GM21528 (cell line): ENCODE results near the gene OR10C1.
"Not testable (repeated sequence)": the region's sequence is repeated elsewhere in the genome, so short reads cannot be mapped to it uniquely, and the experiment has no call there.

Experiments used
- ATAC-seq: cut with Tn5 transposase; IDR thresholded peaks from one replicate; pipeline ENCODE4 v1.9.1; 2021; ENCODE audit warnings: mild to moderate bottlenecking, moderate library complexity; ENCODE audit not compliant: unreplicated experiment, low FRiP score

OR10C1 gene

GRCh38 chr6:29439006-29439405 is at the start of gene OR10C1:
TSS of gene OR10C1 (plus strand) at chr6:29439306. CDS start at chr6:29440016, 710 bp downstream.
- ATAC-seq: no peak

DNA sequence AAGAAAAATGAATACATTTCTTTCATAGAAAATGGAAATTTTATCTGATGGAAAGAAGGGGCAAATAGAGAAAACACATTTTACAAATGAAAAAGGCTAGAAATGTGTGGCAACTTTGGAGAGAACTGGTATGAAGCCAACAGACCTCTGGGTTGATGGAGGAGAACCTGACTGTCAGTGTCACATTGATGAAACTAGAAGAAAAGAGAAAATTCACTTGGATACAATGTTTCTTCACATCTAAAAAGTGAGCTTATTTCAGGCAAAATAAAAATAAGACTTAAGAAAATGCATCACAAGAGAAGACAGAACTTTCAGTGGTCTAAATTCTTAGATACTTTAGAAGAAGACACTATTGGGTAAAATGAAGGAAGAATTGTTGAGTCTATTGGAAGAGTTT is 43.8 kb upstream of the OR10C1 start, which contains the start of gene OR12D2:
OR12D2 (plus strand) TSS at position 301 of the 400 bp plus-strand sequence. CDS start 1,069 bp downstream, outside the sequence.
- no peak for ATAC-seq

GRCh38 chr6:29399525-29399924 is 39.6 kb upstream of the OR10C1 start:
- ATAC-seq: no peak

DNA sequence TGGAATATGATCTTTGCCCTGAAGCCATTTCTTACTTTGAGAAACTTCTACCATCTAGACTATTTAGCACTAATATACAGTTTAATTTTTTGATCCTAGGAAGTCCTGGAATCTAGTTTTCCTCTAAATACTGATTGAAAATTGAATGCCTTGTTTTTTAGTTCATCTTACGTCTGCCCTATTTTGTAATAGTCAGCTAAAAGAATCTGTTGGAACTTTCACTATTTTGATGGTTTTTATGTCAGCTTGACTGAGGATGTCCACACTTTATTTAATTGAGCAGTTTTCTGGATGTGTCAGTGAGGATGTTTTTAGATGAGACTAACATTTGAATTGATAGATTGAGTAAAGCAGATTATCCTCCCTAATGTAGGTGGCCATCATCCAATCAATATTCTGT is 35.3 kb upstream of the OR10C1 start:
- no peak for ATAC-seq

DNA sequence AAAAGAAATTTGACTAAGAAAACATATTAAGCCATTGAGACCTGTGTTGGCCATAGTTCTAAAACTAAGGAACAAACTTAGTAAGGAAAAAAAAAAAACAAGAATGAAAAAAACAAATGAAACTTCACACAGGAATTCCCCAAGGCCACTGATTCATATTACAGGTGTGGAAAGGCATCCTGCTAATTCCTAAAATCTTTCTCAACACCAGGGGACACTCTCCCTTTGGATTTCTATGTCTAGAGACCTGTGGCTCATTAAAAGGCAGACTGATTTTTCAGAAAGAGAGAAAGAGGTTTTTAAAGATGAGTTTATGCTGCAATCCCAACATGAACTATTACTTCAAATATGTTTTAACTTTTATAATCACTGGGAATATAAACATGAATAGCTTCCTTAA is 24.5 kb upstream of the OR10C1 start, which contains the start of gene OR12D1:
OR12D1 (plus strand) TSS at position 341 of the 400 bp plus-strand sequence.
- no peak for ATAC-seq

DNA sequence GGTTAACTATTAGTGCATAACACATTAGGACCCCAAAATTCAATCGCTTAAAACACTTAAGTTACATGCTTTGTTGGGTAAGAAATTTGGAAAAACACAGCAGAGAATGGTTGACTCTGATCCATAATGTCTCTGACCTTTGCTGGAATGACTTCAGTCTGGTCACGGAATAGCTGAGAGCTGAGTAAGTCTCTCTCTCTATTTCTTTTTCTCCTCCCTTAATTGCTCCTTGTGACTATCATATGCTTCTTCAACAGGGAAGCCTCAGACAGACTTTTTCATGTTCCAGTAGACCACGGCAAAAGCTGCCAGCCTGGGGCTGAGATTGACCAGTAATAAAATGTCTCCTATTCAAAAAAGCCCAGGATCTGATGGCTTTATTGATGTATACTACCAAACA is 19.6 kb upstream of the OR10C1 start:
- ATAC-seq: no peak

GRCh38 chr6:29424168-29424567 is 14.9 kb upstream of the OR10C1 start:
- ATAC-seq: no peak

GRCh38 chr6:29424575-29424974 is 14.5 kb upstream of the OR10C1 start:
- ATAC-seq: no peak

GRCh38 chr6:29425075-29425474 is 14.0 kb upstream of the OR10C1 start:
- no peak for ATAC-seq

- no peak for ATAC-seq
Observed at GRCh38 chr6:29426654-29427053, 12.5 kb upstream of the OR10C1 start.

DNA sequence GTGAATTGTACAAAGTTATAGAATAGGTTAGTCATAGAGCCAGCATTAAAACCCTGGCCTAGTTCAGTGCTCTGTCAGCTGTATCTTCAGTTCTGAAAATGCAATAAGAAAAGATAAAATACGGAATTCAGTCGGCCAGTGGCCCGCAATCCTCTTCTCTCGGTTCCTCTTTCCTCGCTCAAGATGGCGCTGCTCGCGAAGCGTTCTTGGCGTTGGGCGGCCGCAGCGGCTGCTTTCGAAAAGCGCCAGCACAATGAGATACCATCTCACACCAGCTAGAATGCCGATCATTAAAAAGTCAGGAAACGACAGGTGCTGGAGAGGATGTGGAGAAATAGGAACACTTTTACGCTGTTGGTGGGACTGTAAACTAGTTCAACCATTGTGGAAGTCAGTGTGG is 2.4 kb upstream of the OR10C1 start:
- not testable (repeated sequence) for ATAC-seq

DNA sequence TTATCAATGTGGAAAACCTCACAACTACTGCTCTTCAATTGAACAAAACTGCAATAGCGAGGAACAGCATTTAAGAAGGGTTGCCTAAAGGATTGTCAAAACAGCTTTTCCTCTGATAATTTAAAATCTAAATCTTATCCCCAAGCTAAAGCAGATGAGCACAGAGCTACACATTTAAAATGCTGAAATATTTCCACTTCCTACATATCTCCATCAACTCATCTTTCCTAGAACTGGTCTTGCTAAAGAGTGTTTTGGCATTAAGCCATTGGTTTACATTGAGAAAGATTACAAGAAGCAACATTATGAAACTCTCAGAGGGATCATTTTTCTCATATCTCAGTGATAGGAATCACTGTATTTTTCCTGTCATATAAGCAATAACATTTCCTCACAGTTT is 3.6 kb downstream of the OR10C1 start:
- ATAC-seq: no peak

GRCh38 chr6:29444031-29444430 is 4.9 kb downstream of the OR10C1 start:
- ATAC-seq: not testable (repeated sequence)

DNA sequence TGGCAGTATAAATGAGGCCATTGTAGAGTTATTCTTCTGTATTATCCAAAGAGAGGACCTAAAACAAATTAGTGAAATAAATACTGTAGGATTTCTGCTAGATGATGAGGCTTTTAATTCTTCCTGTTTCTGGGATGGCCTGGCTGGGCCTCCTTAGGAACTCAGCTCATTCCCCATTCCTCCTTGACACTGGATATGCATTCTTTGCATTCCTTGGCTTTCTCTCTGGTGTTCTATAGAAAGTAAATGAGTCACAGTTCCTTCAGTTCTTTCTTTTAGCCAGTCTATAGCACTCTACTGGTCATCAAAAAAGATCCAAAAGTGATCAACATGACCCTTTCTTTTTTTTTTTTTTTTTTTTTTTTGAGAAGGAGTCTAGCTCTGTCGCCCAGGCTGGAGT is 8.6 kb downstream of the OR10C1 start:
- no peak for ATAC-seq

DNA sequence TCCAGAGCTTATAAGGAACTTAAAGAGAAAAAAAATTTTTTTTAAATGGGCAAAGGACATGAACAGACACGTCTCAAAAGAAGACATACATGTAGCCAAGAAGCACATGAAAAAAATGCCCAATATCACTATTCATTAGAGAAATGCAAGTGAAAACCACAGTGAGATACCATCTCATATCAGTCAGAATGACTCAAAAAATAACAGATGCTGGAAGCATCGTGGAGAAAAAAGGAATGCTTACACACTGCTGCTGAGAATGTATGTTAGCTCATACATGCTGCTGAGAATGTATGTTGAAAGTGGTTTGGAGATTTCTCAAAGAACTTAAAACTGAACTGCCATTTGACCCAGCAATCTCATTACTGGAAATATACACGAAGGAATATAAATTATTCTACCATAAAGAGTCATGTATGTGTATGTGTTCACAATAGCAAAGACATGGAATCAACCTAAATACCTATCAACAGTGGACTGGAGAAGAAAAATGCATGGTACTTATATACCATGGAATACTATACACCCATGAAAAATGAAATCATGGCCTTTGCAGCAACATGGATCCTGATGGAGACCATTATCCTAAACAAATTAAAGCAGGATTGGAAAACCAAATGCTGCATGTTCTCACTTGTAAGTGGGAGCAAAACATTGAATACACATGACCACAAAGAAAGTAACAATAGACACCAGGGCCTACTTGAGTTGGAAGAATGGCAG is 12.5 kb downstream of the OR10C1 start:
- no peak for ATAC-seq

DNA sequence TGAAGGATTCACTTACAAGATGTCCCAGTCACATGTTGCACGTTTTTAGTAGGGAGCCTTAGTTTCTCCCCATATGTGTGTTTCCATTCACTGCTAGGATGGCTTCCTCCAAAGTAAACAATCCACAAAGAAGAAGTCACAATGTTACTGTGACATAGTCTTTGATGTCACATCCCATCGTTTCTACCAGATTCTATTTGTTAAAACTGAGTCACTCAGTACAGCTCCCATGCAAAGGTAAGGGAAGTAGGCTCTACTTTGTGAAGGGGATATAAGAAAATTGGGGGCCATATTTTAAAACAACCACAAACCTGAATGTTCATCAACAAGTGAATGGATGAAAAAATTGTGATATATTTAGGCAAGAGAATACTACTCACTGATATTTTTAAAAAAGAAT is 17.9 kb downstream of the OR10C1 start, which contains the start of the genes OR11A1 and OR2H1:
OR11A1 (minus strand) TSS at position 101 of the 400 bp plus-strand sequence. CDS start 29,430 bp downstream, outside the sequence.
OR2H1 (plus strand) TSS at position 185 of the 400 bp plus-strand sequence. CDS start 4,615 bp downstream, outside the sequence.
- no peak for ATAC-seq

- ATAC-seq: no peak
Observed at GRCh38 chr6:29461021-29461814, 22.1 kb downstream of the OR10C1 start.

GRCh38 chr6:29462022-29462421 is 22.9 kb downstream of the OR10C1 start:
- no peak for ATAC-seq

- no peak for ATAC-seq
Observed at GRCh38 chr6:29465279-29465678, 26.2 kb downstream of the OR10C1 start.

- ATAC-seq: no peak
Observed at GRCh38 chr6:29465801-29466200, 26.7 kb downstream of the OR10C1 start.

DNA sequence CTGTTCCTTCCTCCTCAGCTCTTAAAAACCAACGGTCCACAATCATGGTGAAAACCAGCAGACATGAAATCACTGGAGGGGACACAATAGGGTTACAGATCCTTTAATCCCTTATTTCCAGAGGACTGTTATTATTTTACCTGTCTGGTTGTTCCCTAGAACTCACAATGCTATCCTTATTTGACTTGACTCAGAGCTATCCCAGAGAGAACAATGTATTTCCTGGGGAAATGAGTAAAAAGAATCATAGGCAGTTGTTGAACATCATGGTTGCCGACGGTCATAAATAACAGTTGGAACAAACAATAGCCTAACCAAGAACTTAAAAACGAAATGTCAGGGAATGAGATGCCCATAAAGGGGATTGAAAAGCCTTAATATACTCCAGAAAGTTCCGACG is 27.1 kb downstream of the OR10C1 start:
- no peak for ATAC-seq
